ENCODE results near the gene RTN1. TPM values are rescaled to one million over a fixed set of nuclear protein-coding genes. Genes with fewer than 3 reads are reported as not detected.

RTN1 gene
- total RNA-seq, 1 donor from 2014 or later = not detected

DNA sequence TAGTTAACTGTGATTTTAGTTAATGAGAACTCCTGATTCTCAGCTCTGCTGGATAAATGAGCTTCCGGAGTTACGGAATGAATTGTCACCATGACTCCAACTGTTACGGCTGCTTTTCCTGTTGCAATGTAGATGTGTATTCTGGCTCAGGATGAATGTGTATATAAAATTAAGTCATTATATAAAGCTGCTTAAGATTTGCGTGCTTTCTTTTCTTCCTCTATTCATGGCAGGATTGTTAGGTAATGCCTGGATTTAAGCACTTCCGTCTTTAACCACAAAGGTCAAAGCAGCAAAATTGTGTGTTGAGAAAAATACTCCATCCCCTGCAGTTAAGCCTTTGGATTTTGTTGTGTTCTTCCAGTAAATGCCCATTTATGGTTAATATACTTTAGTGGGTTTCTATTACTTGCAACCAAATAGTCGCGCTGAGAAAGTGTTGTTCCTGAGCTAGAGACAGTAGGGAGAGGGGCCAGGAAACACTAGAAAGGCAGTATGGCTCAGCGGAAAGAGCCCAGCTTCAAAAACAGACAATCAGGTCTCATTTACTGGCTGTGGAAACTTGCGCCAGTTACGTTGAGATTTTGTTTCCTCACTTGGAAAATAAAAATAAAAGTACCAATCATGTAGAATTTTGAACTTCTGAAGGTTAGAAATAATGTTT, 284.6 kb downstream of the RTN1 start:
- peak overlapping the region; percentile 77 for H3K4me3 Mint-ChIP-seq
- ChIA-PET POLR2A (no interaction called here), CTCF (interaction anchor here (1.8 kb wide), 1 partner anchor 9 kb away, joined by 7 read pairs; the partner anchor contains the start of gene CCDC175)
- no peaks in the 10 kb centered on the region for H3K9me3 Mint-ChIP-seq
- no peak overlapping the region for H3K27ac Mint-ChIP-seq
- no peaks in the 10 kb centered on the region for H3K36me3 Mint-ChIP-seq (ENCODE audit: low read depth)
- peaks cover 3% of the 10 kb centered on the region for H3K27me3 Mint-ChIP-seq
- DNase-seq (no peak), ATAC-seq (ENCODE audit: low read depth) (no peak)
- intact Hi-C loops (cut with micrococcal nuclease) = no loop called here
- TF ChIP-seq, protein P1, sequence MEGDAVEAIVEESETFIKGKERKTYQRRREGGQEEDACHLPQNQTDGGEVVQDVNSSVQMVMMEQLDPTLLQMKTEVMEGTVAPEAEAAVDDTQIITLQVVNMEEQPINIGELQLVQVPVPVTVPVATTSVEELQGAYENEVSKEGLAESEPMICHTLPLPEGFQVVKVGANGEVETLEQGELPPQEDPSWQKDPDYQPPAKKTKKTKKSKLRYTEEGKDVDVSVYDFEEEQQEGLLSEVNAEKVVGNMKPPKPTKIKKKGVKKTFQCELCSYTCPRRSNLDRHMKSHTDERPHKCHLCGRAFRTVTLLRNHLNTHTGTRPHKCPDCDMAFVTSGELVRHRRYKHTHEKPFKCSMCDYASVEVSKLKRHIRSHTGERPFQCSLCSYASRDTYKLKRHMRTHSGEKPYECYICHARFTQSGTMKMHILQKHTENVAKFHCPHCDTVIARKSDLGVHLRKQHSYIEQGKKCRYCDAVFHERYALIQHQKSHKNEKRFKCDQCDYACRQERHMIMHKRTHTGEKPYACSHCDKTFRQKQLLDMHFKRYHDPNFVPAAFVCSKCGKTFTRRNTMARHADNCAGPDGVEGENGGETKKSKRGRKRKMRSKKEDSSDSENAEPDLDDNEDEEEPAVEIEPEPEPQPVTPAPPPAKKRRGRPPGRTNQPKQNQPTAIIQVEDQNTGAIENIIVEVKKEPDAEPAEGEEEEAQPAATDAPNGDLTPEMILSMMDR (IDR thresholded peaks at IDR 0.05) = no peak
- H3K4me1 Mint-ChIP-seq = peaks cover 15% of the 10 kb centered on the region

DNA sequence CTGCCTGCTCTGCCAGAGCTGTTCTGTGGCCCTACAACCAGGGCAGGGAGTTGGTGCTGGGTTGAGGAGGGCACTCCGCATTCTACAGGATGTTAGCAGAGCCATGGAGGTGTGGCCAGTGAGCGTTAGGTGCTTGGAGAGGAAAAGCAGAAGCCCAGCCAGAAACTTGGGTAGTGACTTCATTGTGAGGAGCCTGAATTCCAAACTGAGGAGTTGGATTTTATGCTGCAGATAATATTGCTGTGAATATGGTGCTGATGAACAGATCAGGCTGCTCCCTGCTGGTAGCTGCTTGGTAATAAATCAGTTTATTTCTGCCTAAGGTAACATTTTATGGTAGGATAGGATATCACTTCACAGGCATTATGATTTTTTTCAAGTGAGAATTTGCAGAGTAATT, 286.8 kb downstream of the RTN1 start:
- no peak for DNase-seq
- no peaks in the 10 kb centered on the region for H3K9me3 Mint-ChIP-seq
- H3K4me3 Mint-ChIP-seq = no peak overlapping the region
- H3K36me3 Mint-ChIP-seq (ENCODE audit: low read depth) = no peaks in the 10 kb centered on the region
- POLR2A ChIA-PET = no interaction called here
- CTCF ChIA-PET = no interaction called here
- intact Hi-C loops (cut with micrococcal nuclease) = no loop called here
- H3K27ac Mint-ChIP-seq = no peak overlapping the region
- peaks cover 15% of the 10 kb centered on the region for H3K4me1 Mint-ChIP-seq
- TF ChIP-seq, protein P1 (IDR thresholded peaks at IDR 0.05) = no peak
- H3K27me3 Mint-ChIP-seq = peaks cover 6% of the 10 kb centered on the region
- no peak for ATAC-seq (ENCODE audit: low read depth)

DNA sequence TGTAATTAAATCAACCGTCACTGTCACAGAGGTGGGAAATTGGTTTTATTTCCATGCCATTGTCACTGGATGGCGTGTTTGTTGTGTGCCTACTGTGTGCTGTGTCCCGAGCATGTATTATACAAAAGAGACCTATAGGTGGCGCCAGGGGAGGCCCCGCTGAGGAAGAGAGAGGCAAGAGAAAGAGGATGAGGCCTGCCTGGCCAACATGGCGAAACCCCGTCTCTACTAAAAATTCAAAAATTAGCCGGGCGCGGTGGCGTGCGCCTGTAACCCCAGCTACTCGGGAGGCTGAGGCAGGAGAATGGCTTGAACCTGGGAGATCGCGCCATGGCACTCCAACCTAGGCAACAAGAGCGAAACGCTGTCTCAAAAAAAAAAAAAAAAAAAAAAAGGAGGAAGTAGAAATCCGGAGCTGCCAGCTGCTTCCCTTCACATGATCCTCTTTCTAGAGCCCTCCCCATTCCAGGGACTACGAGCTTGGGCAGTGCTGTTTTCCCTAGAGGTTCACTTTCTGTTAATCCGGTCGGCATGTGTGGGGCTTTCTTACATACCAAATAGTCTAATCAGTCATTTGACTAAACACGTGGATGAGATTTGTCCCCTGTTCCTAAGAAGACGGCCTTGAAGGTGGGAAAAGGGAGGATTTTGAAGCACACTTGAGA, 287.6 kb downstream of the RTN1 start:
- H3K9me3 Mint-ChIP-seq = no peaks in the 10 kb centered on the region
- peaks cover 15% of the 10 kb centered on the region for H3K4me1 Mint-ChIP-seq
- ChIA-PET CTCF (no interaction called here), POLR2A (no interaction called here)
- intact Hi-C loops (cut with micrococcal nuclease) = no loop called here
- ATAC-seq (ENCODE audit: low read depth) (peak; percentile 31), DNase-seq (no peak)
- H3K27me3 Mint-ChIP-seq = peaks cover 6% of the 10 kb centered on the region
- H3K4me3 Mint-ChIP-seq = no peak overlapping the region
- H3K36me3 Mint-ChIP-seq (ENCODE audit: low read depth) = no peaks in the 10 kb centered on the region
- H3K27ac Mint-ChIP-seq = no peak overlapping the region
- TF ChIP-seq, protein P1 (IDR thresholded peaks at IDR 0.05) = no peak

DNA sequence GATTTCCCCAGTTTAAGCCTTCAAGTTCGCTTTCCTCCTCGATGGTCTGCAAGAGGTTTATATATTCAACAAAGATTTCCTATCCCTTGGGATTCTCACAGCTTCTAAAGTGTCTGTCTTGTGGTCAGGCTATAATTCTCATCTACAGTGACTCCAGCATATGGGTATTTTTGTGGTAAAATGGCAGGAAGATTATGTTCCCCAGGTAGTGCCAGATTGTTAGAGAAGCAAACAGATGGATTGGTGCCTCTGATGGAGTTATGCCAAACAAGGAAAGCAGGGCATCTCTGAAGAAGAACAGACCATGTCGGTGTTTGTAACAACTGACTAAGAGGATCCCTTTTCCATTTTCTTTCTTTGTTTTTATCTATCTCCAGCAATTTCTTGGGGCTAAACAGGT, 288.4 kb downstream of the RTN1 start:
- DNase-seq = no peak
- intact Hi-C loops (cut with micrococcal nuclease) = no loop called here
- TF ChIP-seq, protein P1 (IDR thresholded peaks at IDR 0.05) = no peak
- ChIA-PET CTCF (no interaction called here), POLR2A (no interaction called here)
- peaks cover 15% of the 10 kb centered on the region for H3K4me1 Mint-ChIP-seq
- no peaks in the 10 kb centered on the region for H3K9me3 Mint-ChIP-seq
- no peak for ATAC-seq (ENCODE audit: low read depth)
- no peak overlapping the region for H3K4me3 Mint-ChIP-seq
- no peaks in the 10 kb centered on the region for H3K36me3 Mint-ChIP-seq (ENCODE audit: low read depth)
- no peak overlapping the region for H3K27ac Mint-ChIP-seq
- H3K27me3 Mint-ChIP-seq = peaks cover 6% of the 10 kb centered on the region

DNA sequence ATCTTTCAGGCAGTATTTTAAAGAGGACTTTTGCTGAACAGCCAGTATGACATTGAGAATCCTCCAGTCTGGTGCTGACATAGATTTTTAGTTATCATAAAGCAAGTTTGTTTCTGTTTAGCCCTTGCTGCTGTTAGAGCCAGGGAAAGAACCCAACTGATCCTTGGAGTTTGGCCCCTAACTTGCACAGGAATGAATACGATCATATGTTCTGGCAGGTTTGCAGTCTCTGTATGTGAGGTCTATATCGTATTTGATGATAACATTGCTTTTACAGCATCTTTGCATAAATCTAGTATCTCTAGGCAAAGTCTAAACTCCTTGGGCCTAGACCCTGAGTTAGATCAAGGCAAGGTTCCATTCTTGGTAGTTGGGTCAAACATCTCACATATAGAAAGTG, 289.7 kb downstream of the RTN1 start:
- POLR2A ChIA-PET = no interaction called here
- H3K9me3 Mint-ChIP-seq = no peaks in the 10 kb centered on the region
- H3K27me3 Mint-ChIP-seq = peaks cover 8% of the 10 kb centered on the region
- H3K4me1 Mint-ChIP-seq = peaks cover 19% of the 10 kb centered on the region
- H3K36me3 Mint-ChIP-seq (ENCODE audit: low read depth) = no peaks in the 10 kb centered on the region
- intact Hi-C loops (cut with micrococcal nuclease) = no loop called here
- CTCF ChIA-PET = no interaction called here
- no peak overlapping the region for H3K4me3 Mint-ChIP-seq
- DNase-seq = no peak
- TF ChIP-seq, protein P1 (IDR thresholded peaks at IDR 0.05) = no peak
- H3K27ac Mint-ChIP-seq = no peak overlapping the region
- no peak for ATAC-seq (ENCODE audit: low read depth)

Measured in activated B cell treated with CpG ODN at 0.5 μM for 24 hours (primary cell).